Measurements from ENCODE around the gene GJC2.
A peak's percentile ranks its signal among the peaks of the same experiment; 100 is the strongest.

The GJC2 gene

DNA sequence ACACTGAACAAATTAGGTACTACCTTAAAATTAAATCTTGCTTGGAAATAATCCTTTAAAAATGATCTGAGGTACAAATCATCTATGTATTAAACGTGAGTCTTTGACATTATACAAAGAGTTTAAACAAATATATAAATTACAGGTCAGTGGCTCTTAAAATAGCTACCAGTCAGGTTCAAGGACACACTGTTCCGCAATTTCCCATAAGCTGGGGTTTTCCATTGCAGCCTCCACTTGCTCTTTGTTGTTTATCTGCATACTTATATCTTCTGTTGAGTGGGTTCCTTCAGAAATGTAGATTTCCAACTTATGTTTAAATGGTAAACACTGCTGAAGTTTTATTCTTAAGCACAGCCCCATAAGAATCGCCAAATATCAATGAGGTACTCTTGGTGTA lies 34.9 kb upstream of the GJC2 start:
- no peak for DNase-seq (ENCODE audit: low spot score)

DNA sequence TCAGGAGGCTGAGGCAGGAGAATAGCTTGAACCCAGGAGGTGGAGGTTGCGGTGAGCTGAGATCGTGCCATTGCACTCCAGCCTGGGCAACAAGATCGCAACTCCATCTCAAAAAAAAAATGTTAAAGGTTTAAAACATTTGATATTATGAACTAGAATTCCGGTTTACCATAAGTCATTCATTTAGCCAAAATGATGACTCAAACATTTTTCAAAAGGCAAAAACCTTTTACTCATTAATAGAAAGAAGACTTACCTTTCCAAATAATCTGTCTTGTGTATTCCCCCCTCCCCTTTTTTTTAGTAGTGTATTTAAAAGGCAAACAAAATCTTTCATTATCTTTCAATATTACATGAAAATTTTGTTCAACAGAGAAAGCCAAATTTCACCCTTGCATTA lies 32.4 kb upstream of the GJC2 start:
- DNase-seq (ENCODE audit: low spot score): no peak

DNA sequence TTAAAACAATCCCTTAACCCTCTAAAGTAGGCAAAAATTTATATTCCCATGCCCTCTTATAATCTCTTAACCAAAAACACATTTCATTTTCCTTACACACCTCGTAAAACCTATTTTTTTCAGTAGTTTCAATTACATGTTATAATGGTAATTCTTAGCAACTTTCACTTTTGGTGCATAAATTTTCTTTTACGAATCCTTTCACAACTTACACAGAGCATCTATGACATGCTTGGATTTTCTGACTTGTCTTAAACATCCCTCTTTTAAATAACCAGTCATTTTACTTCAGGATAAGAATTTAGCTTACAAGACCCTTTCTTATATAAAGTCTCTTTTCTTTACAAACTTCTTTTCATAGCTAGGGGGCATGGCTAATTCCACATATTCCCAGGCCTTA lies 31.7 kb upstream of the GJC2 start:
- no peak for DNase-seq (ENCODE audit: low spot score)

DNA sequence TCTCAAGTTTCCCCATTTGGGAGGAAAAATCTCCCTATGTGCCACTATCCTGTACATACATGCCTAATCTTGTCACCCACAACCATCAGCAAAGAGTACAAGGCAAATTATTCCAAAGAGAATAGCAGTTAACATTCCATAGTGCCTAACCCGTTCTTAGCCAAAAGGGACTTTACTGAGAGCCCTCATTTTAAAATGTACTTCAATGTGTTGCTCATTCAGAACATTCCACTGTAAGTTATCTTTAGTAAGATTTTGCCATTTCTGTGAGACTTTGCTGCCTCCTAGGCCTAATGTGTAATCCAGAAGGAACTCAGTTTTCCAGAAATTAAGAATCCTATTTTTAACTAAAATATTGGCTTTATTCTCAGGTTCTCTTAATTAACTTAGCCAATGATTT lies 29.4 kb upstream of the GJC2 start:
- DNase-seq (ENCODE audit: low spot score): no peak

DNA sequence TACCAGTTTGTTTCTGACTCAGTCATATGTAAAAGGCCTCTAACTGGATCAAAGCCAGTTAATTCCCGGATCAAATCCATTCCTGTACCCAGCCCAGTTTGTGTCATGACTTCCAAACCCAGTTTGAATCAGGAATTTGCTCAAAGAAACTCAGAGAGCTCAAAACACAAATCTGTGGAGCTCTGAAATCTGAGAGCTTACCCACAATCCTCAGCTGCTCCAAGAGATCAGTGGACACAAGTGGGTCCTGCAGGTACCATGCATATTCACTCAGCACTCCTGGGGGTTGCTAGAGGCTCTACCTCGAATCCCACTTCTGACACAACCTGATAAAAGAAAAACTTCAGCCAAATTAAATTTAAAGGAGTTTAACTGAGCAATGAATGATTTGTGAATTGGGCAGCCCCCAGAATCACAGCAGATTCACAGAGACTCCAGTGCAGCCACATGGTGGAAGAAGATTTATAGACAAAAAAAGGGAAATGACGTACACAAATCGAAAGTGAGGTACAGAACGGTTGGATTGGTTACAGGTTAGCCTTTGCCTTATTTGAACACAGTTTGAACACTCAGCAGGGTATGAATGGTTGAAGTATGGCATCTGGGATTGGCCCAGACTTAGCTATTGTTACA lies 28.8 kb upstream of the GJC2 start:
- no peak for DNase-seq (ENCODE audit: low spot score)

DNA sequence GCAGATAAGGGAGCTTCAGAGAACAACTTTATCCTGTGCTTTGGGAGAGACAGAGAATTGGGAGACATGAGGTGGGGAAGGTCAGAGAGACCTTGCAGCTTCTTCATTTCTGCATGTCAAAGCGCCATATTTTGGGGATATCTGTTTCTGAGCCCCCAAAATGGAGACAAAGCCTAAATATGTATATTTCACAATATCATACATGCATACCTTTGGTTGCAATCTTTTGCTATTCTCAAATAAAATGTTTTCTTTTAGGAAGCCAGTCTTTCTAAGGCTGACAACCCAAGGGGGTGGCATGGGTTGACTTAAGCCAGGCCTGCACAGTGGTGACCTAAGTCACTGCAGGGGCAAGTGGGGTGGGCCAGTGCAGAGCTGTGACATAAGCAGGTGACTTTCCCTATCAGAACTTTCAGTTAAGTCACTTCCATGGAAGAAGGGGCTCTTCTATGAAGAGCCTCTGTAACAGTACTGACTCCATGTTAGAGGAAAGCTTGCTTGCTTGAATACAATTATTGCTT lies 26.7 kb upstream of the GJC2 start:
- no peak for DNase-seq (ENCODE audit: low spot score)

DNA sequence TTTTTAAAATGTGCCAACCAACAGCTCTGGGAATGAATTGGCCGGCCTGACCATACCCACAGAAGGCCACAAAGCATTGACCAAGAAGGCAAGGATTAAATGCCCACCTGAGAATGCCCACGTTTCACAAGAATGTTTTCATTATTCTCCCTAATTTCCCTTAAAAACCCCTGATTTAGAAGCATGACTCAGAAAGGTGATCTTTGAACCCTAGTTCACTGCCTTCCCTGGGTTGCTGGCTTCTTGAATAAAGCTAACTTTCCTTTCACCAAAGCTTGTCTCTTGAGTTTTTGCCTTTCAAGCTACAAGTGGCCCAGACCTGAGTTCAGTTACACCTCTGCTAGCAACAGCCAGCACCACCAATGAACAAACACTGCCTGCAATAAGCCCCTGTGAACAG lies 26.2 kb upstream of the GJC2 start:
- no peak for DNase-seq (ENCODE audit: low spot score)

DNA sequence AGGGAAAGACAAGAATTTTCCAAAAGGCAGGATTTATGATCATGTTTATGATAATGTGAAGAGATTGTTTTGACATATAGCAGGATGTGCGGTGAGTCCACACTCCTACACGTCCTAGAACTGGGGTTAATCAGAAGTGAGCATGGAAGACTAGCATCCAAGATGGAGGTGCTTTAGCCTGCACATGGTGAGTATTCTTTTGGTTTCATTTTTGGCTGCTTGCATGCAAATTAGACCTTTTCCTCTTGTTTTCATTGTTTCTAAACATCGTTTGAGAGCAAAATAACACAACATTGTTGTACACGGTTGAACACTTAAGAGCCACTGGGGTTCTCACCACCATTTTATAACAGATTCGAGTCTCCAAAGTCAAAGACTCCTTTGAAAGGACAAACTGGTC lies 24.5 kb upstream of the GJC2 start:
- no peak for DNase-seq (ENCODE audit: low spot score)

DNA sequence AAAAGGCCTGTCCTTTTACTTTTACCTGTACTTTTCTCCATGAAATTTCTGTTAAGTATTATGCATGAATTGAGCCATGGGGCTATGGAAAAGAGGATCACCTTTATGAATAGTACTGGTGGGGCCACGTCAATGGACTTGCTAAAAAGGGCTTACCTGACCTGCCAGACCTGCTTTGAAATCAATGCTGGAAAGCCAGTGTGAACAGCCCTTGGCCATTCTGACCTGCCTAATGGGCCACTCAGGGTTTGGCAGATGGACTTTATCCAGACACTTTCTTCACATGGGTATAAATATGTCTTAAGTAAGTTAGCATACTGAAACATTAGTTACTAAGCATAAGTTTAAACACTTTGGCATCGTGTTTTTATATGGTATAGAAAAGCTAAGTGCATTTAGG lies 18.0 kb upstream of the GJC2 start:
- DNase-seq (ENCODE audit: low spot score): no peak

DNA sequence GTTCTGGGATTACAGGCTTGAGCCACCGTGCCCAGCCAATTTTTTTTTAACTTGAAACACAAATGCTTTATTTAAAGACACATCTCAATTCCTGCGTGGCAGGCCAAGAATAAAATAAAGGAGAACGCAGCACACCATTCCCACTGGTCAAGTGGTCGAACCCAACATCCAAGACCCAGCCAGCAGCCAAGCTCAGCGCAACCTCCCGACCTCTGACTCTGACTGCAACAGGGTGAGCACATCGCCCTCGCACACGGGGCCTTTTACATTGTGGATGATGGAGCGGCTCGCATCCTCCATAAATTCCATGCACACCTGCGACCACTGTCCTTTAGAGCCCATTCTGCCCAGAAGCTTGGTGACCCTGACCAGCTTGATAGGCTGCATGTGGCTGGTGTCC lies 15.1 kb upstream of the GJC2 start:
- DNase-seq (ENCODE audit: low spot score): no peak

DNA sequence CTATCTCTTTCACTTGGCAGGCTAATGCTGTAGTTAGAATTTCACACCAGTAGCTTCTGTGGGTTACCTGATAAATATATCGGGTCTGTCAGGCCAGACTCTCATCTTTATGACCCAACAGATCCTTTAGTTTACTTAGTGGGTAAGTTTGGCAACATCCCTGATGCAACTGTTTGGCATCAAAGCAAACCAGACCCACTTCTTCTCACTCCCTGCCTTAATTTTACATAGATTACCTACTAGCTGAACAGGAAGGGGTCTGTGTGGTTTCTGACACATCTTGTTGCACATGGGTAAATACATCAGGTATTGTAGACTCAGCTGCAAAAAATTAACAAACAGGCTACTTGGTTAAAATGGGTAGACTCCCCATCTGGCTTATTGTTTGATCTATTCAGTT lies 12.8 kb upstream of the GJC2 start:
- DNase-seq (ENCODE audit: low spot score): no peak

DNA sequence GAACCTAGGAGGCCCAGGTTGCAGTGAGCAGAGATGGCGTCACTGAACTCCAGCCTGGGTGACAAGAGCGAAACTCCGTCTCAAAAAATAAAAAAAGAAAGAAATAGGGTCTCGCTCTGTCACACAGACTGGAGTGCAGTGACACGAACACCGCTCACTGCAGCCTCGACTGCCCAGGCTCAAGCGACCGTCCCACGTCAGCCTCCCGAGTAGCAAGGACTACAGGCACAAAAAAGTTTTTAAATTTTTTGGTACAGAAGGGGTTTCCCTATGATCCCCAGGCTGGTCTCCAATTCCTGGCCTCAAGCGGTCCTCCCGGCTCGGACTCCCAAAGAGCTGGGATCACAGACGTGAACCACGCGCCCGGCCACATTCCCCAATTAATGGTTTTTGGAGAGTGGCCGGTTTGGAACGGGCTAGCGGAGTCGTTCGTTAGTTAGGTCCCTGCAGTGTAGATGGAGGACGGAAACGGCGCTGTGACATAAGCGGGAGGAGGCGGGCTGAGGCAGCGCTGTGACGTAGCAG lies 10.3 kb upstream of the GJC2 start:
- no peak for DNase-seq (ENCODE audit: low spot score)

DNA sequence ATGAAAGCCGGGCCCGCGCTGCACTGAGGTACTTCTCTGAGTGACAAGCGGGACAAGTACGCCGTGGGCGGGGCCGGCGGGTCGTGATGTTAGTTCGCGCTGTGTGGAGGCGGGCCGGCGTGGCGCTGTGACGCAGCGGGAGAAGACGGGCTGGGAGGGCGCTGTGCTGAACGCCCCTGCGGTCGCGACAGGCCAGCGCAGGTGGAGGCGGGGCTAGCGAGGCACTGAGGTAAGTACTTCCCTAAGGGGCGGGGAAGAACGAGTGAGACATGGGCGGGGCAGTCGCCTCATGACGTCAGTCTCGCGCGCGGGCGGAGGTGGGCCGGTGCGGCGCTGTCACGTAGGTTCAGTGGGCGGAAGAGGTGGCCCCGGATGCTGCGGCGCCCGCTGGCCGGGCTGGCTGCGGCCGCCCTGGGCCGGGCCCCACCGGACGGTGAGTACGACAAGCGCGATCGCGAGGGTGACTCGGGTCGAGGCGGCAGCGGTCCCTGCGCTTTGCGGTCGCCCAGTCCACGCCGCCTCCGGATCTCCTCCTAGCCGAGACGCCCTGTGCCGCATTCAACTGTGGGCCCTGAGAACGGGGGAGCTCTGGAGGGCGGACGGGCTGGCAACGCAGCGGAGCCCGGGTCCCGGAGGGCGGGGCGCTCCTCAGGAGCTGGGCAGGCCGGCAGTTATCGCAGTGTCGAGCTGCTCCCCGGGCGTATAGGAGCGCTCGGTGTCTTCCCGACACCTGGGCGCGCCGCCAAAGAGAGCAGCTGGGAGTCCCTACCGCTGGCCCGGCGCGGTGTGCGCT lies 9.6 kb upstream of the GJC2 start, which contains the start of gene GUK1:
TSS of gene GUK1 (plus strand) at position 349 of the 793 bp plus-strand sequence. CDS start at position 373, 24 bp downstream.
- DNase-seq (ENCODE audit: low spot score): peak; percentile 100

DNA sequence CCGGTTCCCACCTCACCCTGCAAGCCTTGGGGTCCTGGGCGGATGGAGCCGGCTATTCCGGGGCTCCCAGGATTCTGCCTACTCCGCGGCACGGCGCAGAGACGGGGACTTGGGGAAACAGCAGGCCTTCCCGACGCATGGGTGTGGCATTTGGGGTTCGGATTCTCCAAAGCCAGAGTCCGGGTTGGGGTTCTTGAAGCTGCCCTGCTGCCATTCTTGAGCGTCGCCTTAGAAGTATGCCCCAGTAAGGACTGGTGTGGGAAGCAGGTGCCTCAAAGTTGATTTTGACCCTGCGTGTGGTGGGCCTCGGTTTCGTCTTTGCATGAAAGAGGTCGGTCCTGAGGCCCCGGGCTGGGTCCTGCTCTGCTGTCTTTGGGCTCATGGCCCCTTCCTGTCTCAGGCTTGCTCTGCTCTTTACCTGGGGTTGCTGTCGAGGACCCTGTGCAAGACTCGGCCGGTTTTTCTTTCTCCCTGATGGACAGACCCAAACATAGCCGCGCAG lies 9.0 kb upstream of the GJC2 start:
- peak; percentile 45 for DNase-seq (ENCODE audit: low spot score)

DNA sequence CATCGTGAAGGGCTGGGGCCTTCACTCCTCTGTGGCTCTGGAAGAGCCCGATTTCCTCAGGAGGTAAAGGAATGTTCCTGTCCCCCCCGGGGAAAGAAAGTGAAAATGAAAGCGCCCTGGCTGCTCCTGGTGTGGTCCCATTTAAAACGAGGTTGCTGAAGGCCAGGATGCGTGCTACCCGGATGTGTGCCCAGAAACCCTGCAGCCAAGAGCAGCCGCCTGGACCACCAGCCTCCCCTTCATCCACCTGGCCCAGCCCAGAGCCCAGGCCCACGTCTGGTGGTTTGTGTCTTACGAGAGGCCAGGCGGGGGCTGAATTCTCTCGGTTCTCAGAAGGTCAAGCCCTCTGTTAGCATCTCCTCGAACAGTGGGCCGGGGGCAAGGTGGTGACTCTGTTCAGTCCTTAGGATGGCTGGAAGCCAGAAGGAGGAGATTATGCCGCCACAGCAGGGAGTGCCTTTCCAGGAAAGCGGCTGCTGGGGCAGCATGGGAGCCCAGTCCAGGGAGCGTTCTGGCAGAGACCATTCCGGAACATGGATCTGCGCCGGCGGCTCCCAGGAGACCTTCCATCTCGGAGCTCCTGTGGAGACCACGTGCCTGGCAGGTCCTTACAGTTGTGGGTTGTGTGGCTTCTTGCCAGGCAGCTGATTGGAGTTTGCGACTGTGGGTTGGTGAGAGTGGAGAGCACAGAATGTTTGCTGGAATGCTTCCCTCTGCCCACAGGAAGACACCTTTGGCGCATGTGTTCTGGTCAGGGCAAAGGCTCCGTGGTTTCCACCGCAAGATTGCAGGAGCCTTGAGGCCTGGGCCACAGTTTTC lies 8.3 kb upstream of the GJC2 start:
- DNase-seq (ENCODE audit: low spot score): peak; percentile 49

DNA sequence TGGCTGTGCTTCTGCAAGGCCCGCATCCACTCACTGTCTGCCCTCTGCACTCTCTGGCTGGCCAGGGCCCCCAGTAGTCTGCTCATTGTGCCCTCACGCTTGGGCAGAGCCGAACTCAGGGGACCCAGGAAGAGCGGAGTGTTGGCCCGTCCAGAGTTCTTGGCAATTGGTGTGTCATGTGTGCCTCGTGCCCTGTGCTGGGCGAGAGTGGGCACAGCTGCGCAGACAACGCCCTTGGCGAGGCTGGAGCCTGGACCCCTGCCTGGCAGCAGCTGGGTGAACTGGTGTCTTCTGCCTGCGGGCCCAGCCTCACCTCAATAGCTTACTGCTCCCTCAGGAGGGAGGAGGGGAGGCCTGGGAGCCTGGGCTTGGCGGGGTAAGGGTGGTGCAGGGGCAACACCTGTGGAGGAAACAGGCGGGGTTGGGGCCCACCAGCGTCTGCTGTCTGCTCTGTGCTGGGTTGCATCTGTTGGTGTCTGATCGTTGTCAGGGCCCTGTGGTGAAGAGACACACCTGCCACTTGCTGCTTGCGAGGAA lies 7.5 kb upstream of the GJC2 start:
- DNase-seq (ENCODE audit: low spot score): no peak

DNA sequence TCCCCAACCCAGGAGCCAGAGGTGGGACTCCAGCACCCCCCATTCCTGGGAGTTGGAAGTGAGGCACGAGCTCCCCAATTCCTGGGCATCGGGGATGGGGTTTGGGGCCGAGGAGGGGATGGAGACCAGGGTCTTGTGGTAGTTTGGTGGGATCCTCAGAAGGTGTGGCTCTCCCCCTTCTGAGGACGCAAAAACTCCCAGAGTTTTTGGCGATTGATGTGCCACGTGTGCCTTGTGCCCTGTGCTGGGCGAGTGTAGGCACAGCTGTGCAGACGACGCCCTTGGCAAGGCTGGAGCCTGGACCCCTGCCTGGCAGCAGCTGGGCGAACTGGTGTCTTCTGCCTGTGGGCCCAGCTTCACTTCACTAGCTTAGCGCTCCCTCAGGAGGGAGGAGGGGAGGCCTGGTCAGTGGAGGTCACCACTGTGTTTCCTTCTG lies 7.0 kb upstream of the GJC2 start:
- no peak for DNase-seq (ENCODE audit: low spot score)

DNA sequence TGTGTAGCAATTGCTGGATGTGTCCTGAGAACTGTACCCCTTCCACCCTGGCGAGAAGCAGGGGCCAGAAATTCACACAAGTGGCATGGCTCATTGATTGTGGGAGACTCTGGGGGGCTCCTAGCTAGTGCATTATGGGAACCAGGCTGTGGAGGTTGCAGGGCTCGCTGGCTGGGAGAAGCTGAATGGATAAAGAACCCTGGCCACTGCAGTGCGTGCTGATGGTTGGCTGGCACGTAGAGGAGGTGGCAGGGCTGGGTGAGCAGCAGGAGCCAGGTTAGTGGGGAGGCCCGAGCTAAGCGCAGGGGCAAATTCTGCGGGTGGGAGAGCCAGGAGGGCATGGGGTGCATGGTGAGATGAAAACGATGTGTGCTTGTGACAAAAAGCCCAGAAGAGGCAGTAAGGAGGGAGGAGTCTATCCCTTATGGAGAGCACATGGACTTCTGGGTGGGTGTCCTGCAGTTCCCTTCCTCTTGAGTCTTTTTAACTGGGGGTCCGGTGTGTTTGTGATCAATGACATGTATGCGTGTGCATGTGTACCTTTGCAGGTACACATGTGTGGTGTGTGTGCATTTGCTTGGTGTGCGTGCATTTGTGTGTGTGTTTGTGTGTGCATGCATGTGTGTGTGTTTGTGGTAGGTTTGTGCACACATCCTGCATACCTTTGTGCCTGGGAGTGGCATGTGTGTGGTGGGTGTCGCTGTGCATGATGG lies 6.1 kb upstream of the GJC2 start:
- no peak for DNase-seq (ENCODE audit: low spot score)

DNA sequence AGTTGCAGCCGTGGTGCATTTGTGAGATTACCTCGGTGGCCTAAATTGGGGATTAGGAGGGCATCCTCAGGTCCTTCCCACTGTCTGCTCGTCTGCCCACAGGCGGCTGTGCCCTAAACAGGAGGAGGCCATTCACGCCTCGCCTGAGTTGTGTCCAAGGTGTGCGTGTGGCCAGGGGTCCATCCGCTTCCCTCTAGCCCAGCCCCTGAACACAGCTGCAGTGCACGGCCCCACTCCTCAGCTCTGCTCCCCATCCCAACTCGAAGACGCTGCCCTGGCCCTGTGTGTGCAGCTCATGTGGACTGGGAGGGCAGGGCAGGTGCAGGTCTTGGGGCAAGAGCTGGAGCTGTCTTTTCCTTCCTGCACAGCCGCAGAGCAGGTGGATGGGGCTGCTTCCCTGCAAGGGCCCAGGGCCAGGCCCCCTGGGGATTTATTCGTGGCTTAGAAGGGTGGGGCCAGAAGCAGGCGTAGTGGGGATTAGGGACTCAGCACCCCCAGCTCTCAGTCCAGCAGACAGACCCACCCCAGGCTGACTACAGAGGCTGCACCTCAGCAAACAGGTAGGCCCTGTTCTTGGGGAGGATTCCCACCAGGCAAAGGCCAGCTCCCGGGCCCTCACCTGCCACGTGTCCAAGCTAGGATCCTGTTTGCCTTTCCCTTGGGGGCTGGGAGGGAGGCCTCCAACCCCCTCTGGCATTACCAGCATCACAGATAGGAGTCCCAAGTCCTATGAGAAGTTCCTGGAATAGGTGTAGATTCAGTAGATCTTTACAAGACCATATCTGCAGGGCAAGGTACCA lies 5.3 kb upstream of the GJC2 start:
- DNase-seq (ENCODE audit: low spot score): no peak

DNA sequence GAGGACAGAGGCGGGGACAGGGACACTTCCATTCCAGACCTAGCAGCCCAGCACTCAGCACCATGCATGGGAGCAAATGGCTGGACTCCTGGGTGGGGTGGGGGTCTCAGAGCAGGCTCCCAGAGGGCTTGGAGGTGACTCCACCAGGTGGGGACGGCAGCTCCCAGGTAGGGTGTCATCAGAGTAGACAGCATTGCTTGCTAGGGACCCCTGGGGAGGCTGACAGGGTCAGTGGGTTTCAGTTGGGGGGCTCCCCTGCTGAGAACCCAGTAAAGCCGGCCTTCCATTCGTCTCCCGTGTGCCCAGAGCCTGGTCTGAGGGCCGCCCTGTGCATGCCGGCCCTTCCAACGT lies 4.8 kb upstream of the GJC2 start:
- DNase-seq (ENCODE audit: low spot score): no peak

Measured in ecto neural progenitor cell (in vitro differentiated cells).